Fibroblast of mammary gland (primary cell): ENCODE data around the gene DNAJC4.

ENCODE experiments used
- DNase-seq: peaks from one replicate; pipeline ENCODE4 v3.0.0-alpha.2; 2010; ENCODE audit warnings: low read depth
- H3K4me3 ChIP-seq: 2 replicates; pipeline ENCODE4 v1.5.1; 2011; ENCODE audit warnings: low read depth, mild to moderate bottlenecking, low read length, moderate library complexity; ENCODE audit not compliant: control insufficient read depth
- TF ChIP-seq, protein P1 (sequence below): conservative IDR thresholded peaks from 2 replicates; pipeline ENCODE4 v1.5.1; 2011; ENCODE audit warnings: low read depth, low read length, inconsistent platforms; ENCODE audit not compliant: control insufficient read depth, insufficient read depth

Gene DNAJC4

GRCh38 chr11:64224151-64224890, 6.0 kb upstream of the DNAJC4 start:
- H3K4me3 ChIP-seq = no peak overlapping the region
- peak; percentile 49 for DNase-seq
- TF ChIP-seq, protein P1, sequence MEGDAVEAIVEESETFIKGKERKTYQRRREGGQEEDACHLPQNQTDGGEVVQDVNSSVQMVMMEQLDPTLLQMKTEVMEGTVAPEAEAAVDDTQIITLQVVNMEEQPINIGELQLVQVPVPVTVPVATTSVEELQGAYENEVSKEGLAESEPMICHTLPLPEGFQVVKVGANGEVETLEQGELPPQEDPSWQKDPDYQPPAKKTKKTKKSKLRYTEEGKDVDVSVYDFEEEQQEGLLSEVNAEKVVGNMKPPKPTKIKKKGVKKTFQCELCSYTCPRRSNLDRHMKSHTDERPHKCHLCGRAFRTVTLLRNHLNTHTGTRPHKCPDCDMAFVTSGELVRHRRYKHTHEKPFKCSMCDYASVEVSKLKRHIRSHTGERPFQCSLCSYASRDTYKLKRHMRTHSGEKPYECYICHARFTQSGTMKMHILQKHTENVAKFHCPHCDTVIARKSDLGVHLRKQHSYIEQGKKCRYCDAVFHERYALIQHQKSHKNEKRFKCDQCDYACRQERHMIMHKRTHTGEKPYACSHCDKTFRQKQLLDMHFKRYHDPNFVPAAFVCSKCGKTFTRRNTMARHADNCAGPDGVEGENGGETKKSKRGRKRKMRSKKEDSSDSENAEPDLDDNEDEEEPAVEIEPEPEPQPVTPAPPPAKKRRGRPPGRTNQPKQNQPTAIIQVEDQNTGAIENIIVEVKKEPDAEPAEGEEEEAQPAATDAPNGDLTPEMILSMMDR = no peak

- TF ChIP-seq, protein P1 = no peak
- H3K4me3 ChIP-seq = peak overlapping the region; percentile 75
- DNase-seq = no peak
These were observed 5.3 kb upstream of the DNAJC4 start for GRCh38 chr11:64224891-64225607.

DNA sequence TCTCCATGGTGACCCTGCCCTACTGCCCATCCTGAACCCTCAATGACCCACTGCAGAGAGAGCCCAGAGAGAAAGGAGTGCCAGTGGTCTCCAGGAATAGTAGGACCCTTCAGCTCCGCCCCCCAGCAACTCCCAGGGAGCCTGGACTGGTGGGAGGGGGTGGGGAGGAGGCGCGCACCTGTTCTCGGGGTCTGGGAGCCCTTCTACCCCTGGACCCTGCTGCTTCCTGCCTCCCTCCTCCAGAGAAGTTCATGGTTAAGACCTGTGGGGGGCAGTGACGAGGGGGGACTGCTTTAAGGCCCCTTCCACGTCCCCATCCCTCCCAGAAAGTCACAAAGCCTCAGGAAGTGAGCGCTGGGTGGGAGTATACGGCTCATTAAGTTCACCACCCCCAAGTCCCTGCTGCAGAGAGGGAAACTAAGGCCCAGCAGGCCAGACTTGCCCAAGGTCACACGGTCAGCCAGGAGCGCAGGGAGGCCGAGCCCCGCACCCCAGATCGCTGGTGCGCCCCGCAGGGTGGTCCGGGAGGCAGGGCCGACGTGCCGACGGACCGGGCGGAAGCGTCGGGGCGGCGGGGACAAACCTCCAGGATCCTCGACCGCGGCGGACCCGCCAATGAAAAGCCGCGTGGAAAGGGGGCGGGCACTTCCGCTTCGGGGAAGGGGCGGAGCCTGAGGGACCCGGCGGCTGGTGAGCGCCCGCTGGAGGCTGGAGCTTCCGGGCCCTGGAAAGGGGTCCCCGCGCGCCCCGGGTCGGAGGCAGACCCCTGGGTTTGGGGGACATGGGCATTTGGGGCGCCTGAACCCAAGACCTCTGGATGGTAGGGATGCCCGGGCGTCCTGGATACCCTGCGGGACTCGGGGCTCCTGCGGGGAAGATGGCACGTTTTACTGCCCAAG, 4.5 kb upstream of the DNAJC4 start, which contains the start of the genes NUDT22 and TRPT1:
Gene NUDT22 (plus strand): TSS at position 667 of the 899 bp plus-strand sequence. CDS start 379 bp downstream, outside the sequence.
Gene TRPT1 (minus strand): TSS at position 579 of the 899 bp plus-strand sequence. CDS start 326 bp downstream, at position 253.
- H3K4me3 ChIP-seq = peak within 1 kb of the TSS; percentile 75
- TF ChIP-seq, protein P1 = peak; percentile 40

GRCh38 chr11:64226507-64227051, 3.8 kb upstream of the DNAJC4 start:
- TF ChIP-seq, protein P1 = no peak
- DNase-seq = no peak
- H3K4me3 ChIP-seq = peak overlapping the region; percentile 75

More for the DNA sequence above, 4.5 kb upstream of the DNAJC4 start, which contains the start of the genes NUDT22 and TRPT1:
- peak; percentile 52 for DNase-seq

- no peak for DNase-seq
- TF ChIP-seq, protein P1 = no peak
- peak overlapping the region; percentile 75 for H3K4me3 ChIP-seq
These were observed 2.9 kb upstream of the DNAJC4 start for GRCh38 chr11:64227405-64227956.

- no peak overlapping the region for H3K4me3 ChIP-seq
- TF ChIP-seq, protein P1 = no peak
- DNase-seq = no peak
These were observed 1.1 kb upstream of the DNAJC4 start for GRCh38 chr11:64229090-64229743.
